Measurements from ENCODE around the gene CNGA4. TPM values are rescaled to one million over a fixed set of nuclear protein-coding genes. Genes with fewer than 3 reads are reported as not detected.

CNGA4 gene
- polyA plus RNA-seq, 2 of the 4 experiments (the other 2 are of a cell fraction): 0.10 to 0.12 TPM

- TF ChIP-seq BCL3 (IDR thresholded peaks at IDR 0.05) (no peak), MAX (IDR thresholded peaks at IDR 0.05) (no peak), NPAS2 (CRISPR knock-in tag; IDR thresholded peaks at IDR 0.05; ENCODE audit: borderline replicate concordance) (no peak), KDM1A (IDR thresholded peaks at IDR 0.05; ENCODE audit: low read depth) (no peak)
These were observed 1.2 kb downstream of the CNGA4 start (continued) for GRCh38 chr11:6240139-6240538.

GRCh38 chr11:6240781-6241180 lies 1.9 kb downstream of the CNGA4 start:
- CTCF ChIA-PET: interaction anchor here (1.3 to 1.6 kb wide), 4 partner anchors 9 to 113 kb away, joined by 3 to 9 read pairs (median 4); no protein-coding TSS in a partner anchor
- Histone ChIP-seq H3K4me1 (no peaks in the 10 kb centered on the region), H3K9me3 (no peaks in the 10 kb centered on the region), H3K27ac (no peak overlapping the region), H3K4me2 (no peak overlapping the region), H3K4me3 (no peak overlapping the region)
- TF ChIP-seq ZNF302 (CRISPR knock-in tag; IDR thresholded peaks at IDR 0.05): no peak
- ATAC-seq (no peak), DNase-seq (ENCODE audit: low read depth in 1 of 2, low spot score in 1 of 2) (no peak), FAIRE-seq (no peak)
- POLR2A ChIA-PET: no interaction called here
- 8% methylated on average over 1 of the region's 1 CpG for WGBS (ENCODE audit: missing lambda C conversion rate)

- FAIRE-seq: no peak
- H3K9me3 ChIP-seq: no peaks in the 10 kb centered on the region
- H3K27ac ChIP-seq: no peak overlapping the region
These were observed 2.4 kb downstream of the CNGA4 start for GRCh38 chr11:6241316-6241715.

GRCh38 chr11:6245536-6245935 lies 6.6 kb downstream of the CNGA4 start:
- H3K9me3 ChIP-seq: no peaks in the 10 kb centered on the region
- ChIA-PET CTCF (interaction anchor here (1.3 kb wide), 1 partner anchor 108 kb away, joined by 3 read pairs; no protein-coding TSS in a partner anchor), POLR2A (interaction anchor here (1.1 kb wide), 1 partner anchor 11 kb away, joined by 4 read pairs; the partner anchor contains the start of gene FHIP1B)
- TF ChIP-seq CHD4 (IDR thresholded peaks at IDR 0.05; ENCODE audit: borderline replicate concordance) (no peak), EP300 (IDR thresholded peaks at IDR 0.05) (no peak), BHLHE40 (IDR thresholded peaks at IDR 0.05; ENCODE audit: low read depth, low read length) (no peak), CBX8 (IDR thresholded peaks at IDR 0.05) (no peak), USF2 (IDR thresholded peaks at IDR 0.05) (no peak), EHF (CRISPR knock-in tag; IDR thresholded peaks at IDR 0.05) (no peak), ZC3H11A (IDR thresholded peaks at IDR 0.05) (no peak), HOXB13 (CRISPR knock-in tag; IDR thresholded peaks at IDR 0.05; ENCODE audit: low read depth) (no peak), CBX2 (IDR thresholded peaks at IDR 0.05; ENCODE audit: borderline replicate concordance, low read depth) (no peak), E2F6 (IDR thresholded peaks at IDR 0.05; ENCODE audit: borderline replicate concordance, low read depth) (no peak), KDM1A (IDR thresholded peaks at IDR 0.05; ENCODE audit: low read depth) (no peak), BCL3 (IDR thresholded peaks at IDR 0.05) (no peak), SREBF2 (IDR thresholded peaks at IDR 0.05) (no peak), FOXS1 (CRISPR knock-in tag; IDR thresholded peaks at IDR 0.05) (no peak)

More at GRCh38 chr11:6241316-6241715, 2.4 kb downstream of the CNGA4 start:
- no peak overlapping the region for H3K4me2 ChIP-seq
- WGBS (ENCODE audit: missing lambda C conversion rate): 51% methylated on average over 7 of the region's 7 CpGs
- no peak for DNase-seq (ENCODE audit: low read depth in 1 of 2, low spot score in 1 of 2)
- ChIA-PET POLR2A (no interaction called here), CTCF (interaction anchor here (1.3 to 2.8 kb wide), 4 partner anchors 8 to 112 kb away, joined by 3 to 20 read pairs (median 6); no protein-coding TSS in a partner anchor)
- no peaks in the 10 kb centered on the region for H3K4me1 ChIP-seq
- ATAC-seq: no peak
- TF ChIP-seq KDM5A (IDR thresholded peaks at IDR 0.05) (no peak), RAD21 (conservative IDR thresholded peaks at IDR 0.05 in 1 of 2, IDR thresholded peaks at IDR 0.05 in 1 of 2) (no peak), PHF8 (IDR thresholded peaks at IDR 0.05; ENCODE audit: borderline replicate concordance, low read depth) (no peak), TFCP2L1 (CRISPR knock-in tag; IDR thresholded peaks at IDR 0.05) (no peak), JUNB (IDR thresholded peaks at IDR 0.05) (no peak), USF2 (IDR thresholded peaks at IDR 0.05) (no peak), ZSCAN20 (CRISPR knock-in tag; IDR thresholded peaks at IDR 0.05) (no peak), RNF2 (IDR thresholded peaks at IDR 0.05; ENCODE audit: borderline replicate concordance, low read depth) (no peak), HMGXB4 (CRISPR knock-in tag; IDR thresholded peaks at IDR 0.05; ENCODE audit: borderline replicate concordance) (no peak), CBX8 (IDR thresholded peaks at IDR 0.05) (no peak), ZFP36 (IDR thresholded peaks at IDR 0.05; ENCODE audit: borderline replicate concordance, partially characterized antibody) (no peak), ZC3H11A (IDR thresholded peaks at IDR 0.05) (no peak)
- no peak overlapping the region for H3K4me3 ChIP-seq

More at GRCh38 chr11:6245536-6245935, 6.6 kb downstream of the CNGA4 start:
- DNase-seq (ENCODE audit: low read depth in 1 of 2, low spot score in 1 of 2): no peak
- no peak overlapping the region for H3K4me2 ChIP-seq
- peaks cover 9% of the 10 kb centered on the region; the same call in 2 of the 3 replicates for H3K4me1 ChIP-seq
- 85% methylated on average over 2 of the region's 2 CpGs for WGBS (ENCODE audit: missing lambda C conversion rate)
- H3K27ac ChIP-seq: no peak overlapping the region
- no peak for FAIRE-seq
- no peak for ATAC-seq
- no peak overlapping the region for H3K4me3 ChIP-seq

Data from A549 (cell line).